DMS 273 (cell line): Measurements from ENCODE around the gene RAD50.
"Not testable (repeated sequence)": the region's sequence is repeated elsewhere in the genome, so short reads cannot be mapped to it uniquely, and the experiment has no call there.

ENCODE experiments used
- DNase-seq: peaks from one replicate; lab custom pipeline; 2025; ENCODE audit not compliant: unreplicated experiment; lab: John Stamatoyannopoulos, UW

RAD50 gene

GRCh38 chr5:132556763-132557477, at the start of gene RAD50:
RAD50 (plus strand) TSS chr5:132556977; CDS start chr5:132557325, 348 bp downstream.
- peak; percentile 98 for DNase-seq

- no peak for DNase-seq
Measured at GRCh38 chr5:132510076-132510475, 46.7 kb upstream of the RAD50 start.

GRCh38 chr5:132513618-132514336, 43.0 kb upstream of the RAD50 start:
- not testable (repeated sequence) for DNase-seq

- not testable (repeated sequence) for DNase-seq
Measured at GRCh38 chr5:132522067-132522466, 34.7 kb upstream of the RAD50 start.

- DNase-seq, result not testable (repeated sequence)
Measured at GRCh38 chr5:132524877-132525276, 31.9 kb upstream of the RAD50 start.

- no peak for DNase-seq
Measured at GRCh38 chr5:132525299-132525724, 31.5 kb upstream of the RAD50 start.

GRCh38 chr5:132526290-132526973, 30.3 kb upstream of the RAD50 start:
- DNase-seq, result peak; percentile 83

- DNase-seq, result no peak
Measured at GRCh38 chr5:132526974-132527564, 29.7 kb upstream of the RAD50 start.

- DNase-seq, result peak; percentile 53
Measured at GRCh38 chr5:132528021-132528420, 28.8 kb upstream of the RAD50 start.

- DNase-seq, result no peak
Measured at GRCh38 chr5:132528866-132529634, 27.7 kb upstream of the RAD50 start.

GRCh38 chr5:132530946-132531345, 25.8 kb upstream of the RAD50 start:
- DNase-seq, result no peak

- no peak for DNase-seq
Measured at GRCh38 chr5:132539716-132540115, 17.1 kb upstream of the RAD50 start.

- no peak for DNase-seq
Measured at GRCh38 chr5:132540149-132540548, 16.6 kb upstream of the RAD50 start.

GRCh38 chr5:132540764-132541163, 16.0 kb upstream of the RAD50 start:
- DNase-seq, result no peak

- no peak for DNase-seq
Measured at GRCh38 chr5:132543472-132544201, 13.1 kb upstream of the RAD50 start, which contains the start of gene IL5. IL5 (minus strand) TSS chr5:132543522; CDS start chr5:132543478, 44 bp downstream.

- DNase-seq, result no peak
Measured at GRCh38 chr5:132546108-132546507, 10.7 kb upstream of the RAD50 start.

- no peak for DNase-seq
Measured at GRCh38 chr5:132547269-132547668, 9.5 kb upstream of the RAD50 start.

- not testable (repeated sequence) for DNase-seq
Measured at GRCh38 chr5:132548834-132549233, 7.9 kb upstream of the RAD50 start.

- DNase-seq, result no peak
Measured at GRCh38 chr5:132549576-132549975, 7.2 kb upstream of the RAD50 start.
